ENCODE measurements around the gene KCNRG.

KCNRG gene

GRCh38 chr13:50052478-50052877 is 37.2 kb downstream of the KCNRG start:
- ATAC-seq = no peak
- TF ChIP-seq TOX (CRISPR knock-in tag; IDR thresholded peaks at IDR 0.05; ENCODE audit: borderline replicate concordance) (no peak), ZFP3 (CRISPR knock-in tag; IDR thresholded peaks at IDR 0.05) (no peak), ZNF8 (CRISPR knock-in tag; IDR thresholded peaks at IDR 0.05) (no peak), CSDC2 (CRISPR knock-in tag; IDR thresholded peaks at IDR 0.05) (no peak), CREB5 (CRISPR knock-in tag; IDR thresholded peaks at IDR 0.05; ENCODE audit: low read depth) (no peak), GLIS3 (CRISPR knock-in tag; IDR thresholded peaks at IDR 0.05) (no peak), ESRRG (CRISPR knock-in tag; IDR thresholded peaks at IDR 0.05) (no peak), SNAI2 (CRISPR knock-in tag; IDR thresholded peaks at IDR 0.05) (no peak), TCF4 (CRISPR knock-in tag; IDR thresholded peaks at IDR 0.05; ENCODE audit: borderline replicate concordance) (no peak), BACH2 (CRISPR knock-in tag; IDR thresholded peaks at IDR 0.05; ENCODE audit: borderline replicate concordance) (no peak), POU6F1 (CRISPR knock-in tag; IDR thresholded peaks at IDR 0.05; ENCODE audit: borderline replicate concordance, low read depth) (no peak), ZC3H10 (CRISPR knock-in tag; IDR thresholded peaks at IDR 0.05) (no peak), ZFP30 (CRISPR knock-in tag; IDR thresholded peaks at IDR 0.05) (no peak), OSR1 (CRISPR knock-in tag; IDR thresholded peaks at IDR 0.05) (no peak), ZNF70 (CRISPR knock-in tag; IDR thresholded peaks at IDR 0.05) (no peak), CSRNP3 (CRISPR knock-in tag; IDR thresholded peaks at IDR 0.05) (no peak), ISL1 (CRISPR knock-in tag; IDR thresholded peaks at IDR 0.05) (no peak), ARNTL (CRISPR knock-in tag; IDR thresholded peaks at IDR 0.05; ENCODE audit: borderline replicate concordance, low read depth) (no peak), PATZ1 (CRISPR knock-in tag; IDR thresholded peaks at IDR 0.05; ENCODE audit: borderline replicate concordance) (no peak), TSHZ2 (CRISPR knock-in tag; IDR thresholded peaks at IDR 0.05) (no peak)

GRCh38 chr13:50053844-50054243 is 38.6 kb downstream of the KCNRG start:
- TF ChIP-seq PPARA (CRISPR knock-in tag; IDR thresholded peaks at IDR 0.05; ENCODE audit: borderline replicate concordance) = no peak
- TF ChIP-seq TSHZ2 (CRISPR knock-in tag; IDR thresholded peaks at IDR 0.05) = no peak
- no peak for TF ChIP-seq POU6F1 (CRISPR knock-in tag; IDR thresholded peaks at IDR 0.05; ENCODE audit: borderline replicate concordance, low read depth)
- no peak for TF ChIP-seq ZNF8 (CRISPR knock-in tag; IDR thresholded peaks at IDR 0.05)
- no peak for TF ChIP-seq ZFP30 (CRISPR knock-in tag; IDR thresholded peaks at IDR 0.05)
- TF ChIP-seq GLIS3 (CRISPR knock-in tag; IDR thresholded peaks at IDR 0.05) = no peak
- no peak for TF ChIP-seq BACH2 (CRISPR knock-in tag; IDR thresholded peaks at IDR 0.05; ENCODE audit: borderline replicate concordance)
- TF ChIP-seq TCF4 (CRISPR knock-in tag; IDR thresholded peaks at IDR 0.05; ENCODE audit: borderline replicate concordance) = no peak
- TF ChIP-seq ZFP3 (CRISPR knock-in tag; IDR thresholded peaks at IDR 0.05) = no peak
- no peak for TF ChIP-seq CSDC2 (CRISPR knock-in tag; IDR thresholded peaks at IDR 0.05)
- no peak for TF ChIP-seq ZNF565 (CRISPR knock-in tag; conservative IDR thresholded peaks at IDR 0.05; ENCODE audit: low read depth)
- no peak for ATAC-seq

Data from SK-N-SH treated with all-trans-retinoic acid at 6 μM for 48 hours (cell line).